GM23248 (cell line): ENCODE data around the gene IL1RAPL1.

Experiments used
- EZH2 ChIP-seq: fragments of 200-600 bp; sonication (generic); IDR thresholded peaks from 2 replicates; pipeline ENCODE4 v1.6.1; 2018; ENCODE audit warnings: antibody characterized with exemption, mild to moderate bottlenecking; ENCODE audit not compliant: insufficient read depth, poor library complexity, severe bottlenecking
- EZH2phosphoT487 ChIP-seq: fragments of 200-600 bp; sonication (generic); IDR thresholded peaks from 2 replicates; pipeline ENCODE4 v1.6.1; 2018; ENCODE audit warnings: antibody characterized with exemption, moderate library complexity, mild to moderate bottlenecking, low read depth; ENCODE audit not compliant: insufficient read depth

- TF ChIP-seq EZH2phosphoT487 (no peak), EZH2 (no peak)
Measured at GRCh38 chrX:28589046-28589445, 1.8 kb downstream of the IL1RAPL1 start.
